OCI-LY3 (cell line): ENCODE results near the gene TNRC18.
"Not testable (repeated sequence)": the region's sequence is repeated elsewhere in the genome, so short reads cannot be mapped to it uniquely, and the experiment has no call there.

Experiments
- H2AFZ ChIP-seq: fragments of 200-600, 300-600 bp; shearing (Covaris generic); 2 replicates; pipeline ENCODE4 v1.6.0; 2014; ENCODE audit warnings: antibody characterized with exemption, low read depth, low read length
- H3K27ac ChIP-seq: fragments of 200-600, 300-600 bp; sonication (generic); 2 replicates; pipeline ENCODE4 v1.5.1; 2014; ENCODE audit warnings: mild to moderate bottlenecking, low read length, moderate library complexity, mixed read lengths
- H3K27me3 ChIP-seq: fragments of 200-600, 300-600 bp; sonication (generic); 2 replicates; pipeline ENCODE4 v1.6.1; 2014; ENCODE audit warnings: low read depth, low read length, mixed read lengths
- H3K36me3 ChIP-seq: fragments of 200-600, 300-600 bp; sonication (generic); replicated peaks from 2 replicates; pipeline ENCODE3; 2014; ENCODE audit warnings: low read depth, low read length, mixed read lengths
- H3K4me1 ChIP-seq: fragments of 300-600, 200-600 bp; sonication (generic); 2 replicates; pipeline ENCODE4 v1.6.1; 2014; ENCODE audit warnings: low read length, mixed read lengths
- H3K4me2 ChIP-seq: fragments of 200-600, 300-600 bp; sonication (generic); 2 replicates; pipeline ENCODE4 v1.6.1; 2014; ENCODE audit warnings: low read length, mixed read lengths
- H3K4me3 ChIP-seq: fragments of 300-600, 200-600 bp; sonication (generic); 2 replicates; pipeline ENCODE4 v1.5.1; 2014; ENCODE audit warnings: antibody characterized with exemption, mild to moderate bottlenecking, low read length, moderate library complexity
- H3K79me2 ChIP-seq: fragments of 300-600, 200-600 bp; shearing (Covaris generic); 2 replicates; pipeline ENCODE4 v1.6.1; 2014; ENCODE audit warnings: mild to moderate bottlenecking, low read length, mixed read lengths
- H3K9ac ChIP-seq: fragments of 300-600, 200-600 bp; shearing (Covaris generic); 2 replicates; pipeline ENCODE4 v1.6.0; 2014; ENCODE audit warnings: mild to moderate bottlenecking, low read length, moderate library complexity
- H3K9me3 ChIP-seq: fragments of 200-600, 300-600 bp; shearing (Covaris generic); 2 replicates; pipeline ENCODE4 v1.6.1; 2014; ENCODE audit warnings: low read length, mixed read lengths; ENCODE audit not compliant: insufficient read depth
- H4K20me1 ChIP-seq: fragments of 200-600, 300-600 bp; sonication (generic); 2 replicates; pipeline ENCODE4 v1.6.1; 2016; ENCODE audit warnings: low read length, mixed read lengths; ENCODE audit not compliant: insufficient read depth
- EZH2phosphoT487 ChIP-seq: fragments of 200-600 bp; shearing (Covaris generic); IDR thresholded peaks from 2 replicates; pipeline ENCODE4 v1.6.1; 2018; ENCODE audit warnings: antibody characterized with exemption, mixed run types, low read depth
- TF ChIP-seq, protein P1 (sequence below): fragments of 200-600, 300-600 bp; sonication (generic); IDR thresholded peaks from 2 replicates; pipeline ENCODE4 v1.5.1; 2014; ENCODE audit warnings: antibody characterized with exemption, low read length, low read depth

TNRC18 gene

DNA sequence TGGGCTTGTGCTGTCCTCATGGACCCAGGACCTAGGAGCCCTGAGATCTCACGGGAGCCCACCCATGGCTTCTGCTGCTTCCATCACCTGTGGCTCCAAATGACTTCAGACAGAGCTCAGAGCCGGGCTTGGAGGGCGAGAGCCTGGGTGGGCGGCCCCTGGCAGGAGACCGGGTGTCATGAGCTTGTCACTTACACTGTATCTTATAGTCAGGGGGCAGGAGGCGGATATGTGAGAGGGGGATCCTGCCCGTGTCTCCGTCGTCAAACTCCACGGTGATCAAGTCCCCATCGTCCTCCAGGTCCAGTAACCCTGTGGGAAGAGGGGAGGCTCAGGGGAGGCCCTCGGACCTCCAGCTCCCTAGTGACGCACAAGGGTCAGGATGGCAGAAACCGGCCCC, 107.9 kb downstream of the TNRC18 start:
- H3K4me3 ChIP-seq = no peak overlapping the region
- H3K9me3 ChIP-seq = no peaks in the 10 kb centered on the region
- no peak overlapping the region for H3K9ac ChIP-seq
- no peaks in the 10 kb centered on the region for H3K4me1 ChIP-seq
- TF ChIP-seq, protein P1, sequence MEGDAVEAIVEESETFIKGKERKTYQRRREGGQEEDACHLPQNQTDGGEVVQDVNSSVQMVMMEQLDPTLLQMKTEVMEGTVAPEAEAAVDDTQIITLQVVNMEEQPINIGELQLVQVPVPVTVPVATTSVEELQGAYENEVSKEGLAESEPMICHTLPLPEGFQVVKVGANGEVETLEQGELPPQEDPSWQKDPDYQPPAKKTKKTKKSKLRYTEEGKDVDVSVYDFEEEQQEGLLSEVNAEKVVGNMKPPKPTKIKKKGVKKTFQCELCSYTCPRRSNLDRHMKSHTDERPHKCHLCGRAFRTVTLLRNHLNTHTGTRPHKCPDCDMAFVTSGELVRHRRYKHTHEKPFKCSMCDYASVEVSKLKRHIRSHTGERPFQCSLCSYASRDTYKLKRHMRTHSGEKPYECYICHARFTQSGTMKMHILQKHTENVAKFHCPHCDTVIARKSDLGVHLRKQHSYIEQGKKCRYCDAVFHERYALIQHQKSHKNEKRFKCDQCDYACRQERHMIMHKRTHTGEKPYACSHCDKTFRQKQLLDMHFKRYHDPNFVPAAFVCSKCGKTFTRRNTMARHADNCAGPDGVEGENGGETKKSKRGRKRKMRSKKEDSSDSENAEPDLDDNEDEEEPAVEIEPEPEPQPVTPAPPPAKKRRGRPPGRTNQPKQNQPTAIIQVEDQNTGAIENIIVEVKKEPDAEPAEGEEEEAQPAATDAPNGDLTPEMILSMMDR = no peak
- no peak for TF ChIP-seq EZH2phosphoT487
- H3K4me2 ChIP-seq = no peak overlapping the region
- no peaks in the 10 kb centered on the region for H4K20me1 ChIP-seq
- no peaks in the 10 kb centered on the region for H3K79me2 ChIP-seq
- H2AFZ ChIP-seq = no peak overlapping the region
- peaks cover 3% of the 10 kb centered on the region for H3K36me3 ChIP-seq
- no peak overlapping the region for H3K27ac ChIP-seq
- H3K27me3 ChIP-seq = no peaks in the 10 kb centered on the region

DNA sequence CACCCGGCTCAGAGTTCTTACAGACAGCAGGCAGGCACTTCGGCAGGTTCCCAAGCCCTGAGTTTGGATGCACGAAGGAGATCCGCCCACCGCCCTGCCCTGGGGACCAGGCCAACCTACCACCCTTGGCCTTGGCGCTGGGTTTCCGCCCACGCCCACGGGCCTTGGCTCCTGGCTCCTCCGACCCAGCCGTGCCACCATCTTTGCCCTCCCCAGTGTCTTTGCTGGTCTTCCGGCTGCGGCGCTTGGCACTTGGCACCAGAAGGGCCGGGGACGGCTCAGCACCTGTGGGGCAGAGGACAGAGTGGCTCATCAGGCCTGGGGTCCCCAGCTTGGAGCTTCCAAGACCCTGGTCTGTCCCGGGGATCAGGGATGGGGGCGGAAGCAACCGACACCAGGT, 108.8 kb downstream of the TNRC18 start:
- Histone ChIP-seq H3K79me2 (no peaks in the 10 kb centered on the region), H3K9me3 (no peaks in the 10 kb centered on the region), H3K4me3 (no peak overlapping the region), H4K20me1 (no peaks in the 10 kb centered on the region), H3K27me3 (no peaks in the 10 kb centered on the region), H3K4me1 (no peaks in the 10 kb centered on the region), H2AFZ (no peak overlapping the region), H3K36me3 (peaks cover 3% of the 10 kb centered on the region), H3K9ac (no peak overlapping the region), H3K4me2 (no peak overlapping the region), H3K27ac (no peak overlapping the region)
- TF ChIP-seq, protein P1 = no peak
- no peak for TF ChIP-seq EZH2phosphoT487

DNA sequence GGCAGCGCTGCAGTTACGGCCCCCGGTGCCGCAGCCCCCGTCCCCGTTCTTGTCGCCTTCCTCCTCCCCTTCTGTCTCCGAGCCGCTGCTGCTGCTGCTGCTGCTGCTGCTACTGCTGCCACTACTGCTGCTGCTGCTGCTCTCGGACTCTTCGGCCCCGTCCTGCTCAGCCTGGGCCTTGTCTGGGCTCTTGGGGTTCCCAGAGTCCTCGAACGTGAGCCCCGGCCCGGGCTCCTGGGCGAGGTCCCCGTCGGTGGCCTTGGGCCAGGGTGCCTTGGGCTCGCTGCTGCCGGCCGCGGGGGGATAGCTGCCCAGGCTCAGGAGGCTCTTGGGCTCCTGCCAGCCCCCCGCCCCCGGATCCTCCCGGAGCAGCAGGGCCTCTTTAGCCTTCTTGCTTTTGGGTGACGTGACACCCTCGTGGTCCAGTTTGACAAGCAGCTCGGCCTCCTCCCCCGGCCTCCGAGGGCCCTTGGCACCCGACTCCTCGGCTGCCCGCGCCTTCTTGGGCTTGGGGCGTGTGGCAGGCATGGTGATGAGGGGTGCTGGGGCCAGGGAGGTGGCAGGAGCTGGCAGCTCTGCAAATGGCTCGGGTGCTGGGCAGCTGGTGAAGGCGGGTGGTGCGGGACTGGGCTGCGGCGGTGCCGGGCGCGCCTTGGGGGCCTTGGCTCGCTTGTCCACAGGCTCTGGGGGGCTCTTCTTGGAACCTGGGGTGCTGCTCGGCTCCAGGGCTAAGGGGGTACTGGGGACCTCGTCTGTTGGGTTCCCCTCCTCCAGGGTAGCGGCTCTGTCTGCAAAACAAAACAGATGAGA, 110.4 kb downstream of the TNRC18 start:
- H3K79me2 ChIP-seq, H4K20me1 ChIP-seq, H2AFZ ChIP-seq, H3K9ac ChIP-seq, H3K27ac ChIP-seq, H3K4me3 ChIP-seq, H3K4me2 ChIP-seq, H3K9me3 ChIP-seq, H3K4me1 ChIP-seq, H3K36me3 ChIP-seq, H3K27me3 ChIP-seq: not testable (repeated sequence)

DNA sequence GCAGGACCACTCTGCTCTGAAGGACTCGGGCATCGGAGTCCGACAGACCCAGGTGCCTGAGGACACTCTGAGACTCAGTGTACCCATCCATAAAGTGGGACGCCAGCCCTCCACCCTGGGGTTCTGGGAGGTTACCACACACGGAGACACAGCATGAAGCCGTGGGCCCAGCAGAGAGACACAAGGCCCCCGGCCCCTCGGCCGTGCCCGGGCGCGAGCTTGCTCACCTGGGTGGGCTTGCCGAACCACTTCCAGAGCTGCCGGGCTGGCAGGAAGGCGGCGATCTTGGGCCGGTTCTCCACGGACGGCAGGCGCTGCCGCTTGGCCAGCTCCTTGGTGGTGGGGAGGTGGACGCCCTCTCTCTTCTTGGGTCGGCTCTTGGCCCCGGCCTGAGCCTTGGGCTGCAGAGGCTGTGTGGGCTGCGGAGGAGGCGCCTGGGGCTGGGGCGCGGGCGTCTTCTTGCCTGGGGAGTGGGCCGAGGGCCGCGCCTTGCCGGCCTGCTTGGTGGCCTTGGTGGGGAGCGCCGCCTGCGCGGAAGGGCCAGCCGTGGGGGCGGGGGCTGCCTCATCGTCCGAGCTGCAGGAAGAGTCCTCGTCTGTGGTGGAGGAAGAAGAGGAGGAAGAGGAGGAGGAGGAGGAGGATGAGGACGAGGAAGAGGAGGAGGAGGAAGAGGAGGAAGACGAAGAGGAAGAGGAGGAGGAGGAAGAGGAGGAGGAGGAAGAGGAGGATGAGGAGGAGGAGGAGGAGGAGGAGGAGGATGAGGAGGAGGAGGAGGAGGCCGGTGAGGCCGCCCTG, 111.2 kb downstream of the TNRC18 start:
- H3K36me3 ChIP-seq, H3K27me3 ChIP-seq, H4K20me1 ChIP-seq, H3K4me3 ChIP-seq, H3K79me2 ChIP-seq, H2AFZ ChIP-seq, H3K9me3 ChIP-seq, H3K9ac ChIP-seq, H3K4me2 ChIP-seq, H3K4me1 ChIP-seq, H3K27ac ChIP-seq: not testable (repeated sequence)

DNA sequence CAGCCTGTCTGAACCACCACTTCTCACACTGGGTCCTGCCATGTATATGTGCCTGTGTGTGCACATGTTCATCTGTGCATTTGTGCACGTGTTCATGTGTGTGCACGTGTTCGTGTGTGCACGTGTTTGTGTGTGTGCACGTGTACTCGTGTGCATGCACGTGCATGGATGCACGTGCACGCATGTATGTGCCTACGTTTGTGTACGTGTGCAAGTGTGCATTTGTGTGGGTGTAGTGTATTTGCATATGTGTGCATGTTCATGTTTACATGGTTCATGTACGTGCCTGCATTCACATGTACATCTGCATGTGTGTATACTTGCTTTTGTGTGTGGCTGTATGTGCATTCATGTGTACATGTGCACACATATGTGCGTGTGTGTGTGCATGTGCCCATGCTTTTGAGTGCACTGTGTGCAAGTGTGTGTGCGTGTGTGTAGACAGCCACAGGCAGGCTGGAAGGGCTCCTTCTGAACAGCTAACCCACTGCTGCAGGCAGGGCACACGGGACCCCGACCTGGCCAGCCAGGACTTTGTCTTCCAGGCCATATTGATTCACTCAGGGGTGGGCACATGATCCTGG, 112.7 kb downstream of the TNRC18 start:
- Histone ChIP-seq H3K79me2 (no peaks in the 10 kb centered on the region), H2AFZ (no peak overlapping the region), H3K9me3 (no peaks in the 10 kb centered on the region), H4K20me1 (no peaks in the 10 kb centered on the region), H3K4me3 (no peak overlapping the region), H3K27me3 (no peaks in the 10 kb centered on the region), H3K4me2 (no peak overlapping the region), H3K27ac (no peak overlapping the region), H3K36me3 (peaks cover 3% of the 10 kb centered on the region), H3K4me1 (no peaks in the 10 kb centered on the region), H3K9ac (no peak overlapping the region)
- TF ChIP-seq EZH2phosphoT487 = no peak
- TF ChIP-seq, protein P1 = no peak
